ENCODE data around the gene PLG. TPM values are rescaled to one million over a fixed set of nuclear protein-coding genes. Genes with fewer than 3 reads are reported as not detected.
"Not testable (repeated sequence)": the region's sequence is repeated elsewhere in the genome, so short reads cannot be mapped to it uniquely, and the experiment has no call there.

Gene PLG
- total RNA-seq, 1 donor from 2014 or later: 0.58 TPM

GRCh38 chr6:160695622-160696021 lies 6.4 kb upstream of the PLG start:
- intact Hi-C loops (cut with DNase I); ATAC-seq; DNase-seq (ENCODE audit: low spot score): not testable (repeated sequence)

DNA sequence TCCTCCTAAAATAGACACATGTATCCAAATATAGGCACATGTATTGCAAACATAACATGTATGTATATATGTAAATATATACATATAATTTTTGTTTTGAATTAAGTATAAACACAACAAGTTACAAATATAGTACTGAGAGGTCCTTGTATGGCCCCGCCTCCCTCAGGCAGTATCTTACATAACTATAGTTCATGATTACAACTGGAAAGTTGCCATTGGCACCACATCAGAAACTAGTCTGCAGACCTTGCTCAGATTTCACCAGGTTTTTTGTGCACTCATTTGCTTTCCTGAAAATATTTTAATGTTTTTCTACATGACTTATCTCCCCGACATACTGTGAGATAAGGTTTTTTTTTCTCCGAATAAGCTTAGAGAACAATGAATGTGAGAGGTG lies 5.2 kb upstream of the PLG start:
- intact Hi-C loops (cut with DNase I); ATAC-seq: not testable (repeated sequence)

DNA sequence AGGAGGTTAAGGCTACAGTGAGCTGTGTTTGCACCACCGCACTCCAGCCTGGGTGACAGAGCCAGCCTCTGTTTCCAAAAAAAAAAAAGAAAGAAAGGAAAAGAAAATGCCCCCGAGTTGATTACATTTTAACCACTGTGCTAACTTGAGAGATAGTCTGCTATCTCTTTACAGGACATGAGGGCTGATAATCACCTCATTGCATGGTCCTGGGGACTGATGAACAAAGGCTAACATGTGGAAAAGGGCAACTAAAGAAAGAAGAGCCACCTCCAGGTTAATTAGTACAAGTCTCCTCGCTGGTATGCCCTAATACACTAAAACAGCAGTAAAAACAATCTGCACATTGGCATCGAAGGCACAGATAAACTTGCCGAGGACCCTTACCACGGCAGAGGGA lies 4.2 kb upstream of the PLG start:
- DNase-seq (ENCODE audit: low spot score) (no peak), ATAC-seq (no peak)
- intact Hi-C loops (cut with DNase I): no loop called here

More for the DNA sequence above, 5.2 kb upstream of the PLG start:
- not testable (repeated sequence) for DNase-seq (ENCODE audit: low spot score)

GRCh38 chr6:160704688-160705087 lies 2.6 kb downstream of the PLG start:
- DNase-seq (ENCODE audit: low spot score); intact Hi-C loops (cut with DNase I); ATAC-seq: not testable (repeated sequence)

- DNase-seq (ENCODE audit: low spot score); ATAC-seq; intact Hi-C loops (cut with DNase I): not testable (repeated sequence)
Observed at GRCh38 chr6:160708993-160709392, 6.9 kb downstream of the PLG start.

GRCh38 chr6:160714731-160715316 lies 12.8 kb downstream of the PLG start:
- DNase-seq (ENCODE audit: low spot score): no peak
- intact Hi-C loops (cut with DNase I): no loop called here
- ATAC-seq: no peak

DNA sequence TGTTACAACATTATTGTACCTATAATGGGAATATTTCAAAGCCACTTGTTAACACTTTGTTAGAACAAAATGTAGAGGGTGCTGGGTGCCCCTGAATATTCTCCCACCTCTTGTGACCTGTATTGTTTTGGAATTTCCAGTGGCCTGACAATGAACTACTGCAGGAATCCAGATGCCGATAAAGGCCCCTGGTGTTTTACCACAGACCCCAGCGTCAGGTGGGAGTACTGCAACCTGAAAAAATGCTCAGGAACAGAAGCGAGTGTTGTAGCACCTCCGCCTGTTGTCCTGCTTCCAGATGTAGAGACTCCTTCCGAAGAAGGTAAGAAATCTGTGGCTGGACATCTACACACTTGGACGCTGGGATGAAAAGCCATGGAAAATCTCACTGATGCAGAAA lies 28.9 kb downstream of the PLG start:
- no peak for ATAC-seq
- intact Hi-C loops (cut with DNase I): no loop called here

DNA sequence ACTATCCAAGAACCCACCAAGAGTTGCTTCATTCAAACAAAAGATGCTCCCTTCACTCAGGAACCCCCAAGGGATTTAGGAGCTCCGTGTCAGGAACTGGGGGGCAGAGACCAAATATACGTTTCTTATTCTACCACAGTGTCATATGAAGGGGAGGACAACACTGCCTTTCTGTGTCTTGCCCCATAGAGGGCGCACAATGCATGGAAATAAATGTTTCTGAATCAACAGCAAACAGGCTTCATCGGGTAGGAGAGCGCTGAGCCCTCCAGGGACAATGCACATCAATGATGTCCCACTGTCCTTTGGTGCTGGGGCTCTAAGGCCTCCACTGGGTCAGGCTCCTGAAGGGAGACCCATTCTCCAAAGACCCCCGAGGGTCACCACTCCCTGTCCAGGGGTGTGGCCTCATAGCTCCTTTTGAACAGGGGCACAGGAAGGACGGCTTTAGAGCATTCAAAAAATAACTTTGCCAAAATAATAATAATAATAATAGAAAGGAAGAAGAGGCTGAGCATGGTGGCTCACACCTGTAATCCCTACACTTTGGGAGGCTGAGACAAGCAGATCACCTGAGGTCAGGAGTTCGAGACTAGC lies 31.1 kb downstream of the PLG start:
- DNase-seq (ENCODE audit: low spot score) (peak; percentile 60), ATAC-seq (peak; percentile 55)
- intact Hi-C loops (cut with DNase I): no loop called here

More for the DNA sequence above, 28.9 kb downstream of the PLG start:
- no peak for DNase-seq (ENCODE audit: low spot score)

GRCh38 chr6:160734627-160735026 lies 32.6 kb downstream of the PLG start:
- DNase-seq (ENCODE audit: low spot score): no peak
- intact Hi-C loops (cut with DNase I): no loop called here
- no peak for ATAC-seq

GRCh38 chr6:160735523-160735922 lies 33.5 kb downstream of the PLG start:
- no peak for ATAC-seq
- DNase-seq (ENCODE audit: low spot score): no peak
- intact Hi-C loops (cut with DNase I): no loop called here

- DNase-seq (ENCODE audit: low spot score) (no peak), ATAC-seq (no peak)
- intact Hi-C loops (cut with DNase I): no loop called here
Observed at GRCh38 chr6:160737934-160738333, 35.9 kb downstream of the PLG start.

- DNase-seq (ENCODE audit: low spot score): no peak
- no peak for ATAC-seq
- intact Hi-C loops (cut with DNase I): no loop called here
Observed at GRCh38 chr6:160739955-160740354, 37.9 kb downstream of the PLG start.

GRCh38 chr6:160741012-160741411 lies 39.0 kb downstream of the PLG start:
- ATAC-seq; DNase-seq (ENCODE audit: low spot score); intact Hi-C loops (cut with DNase I): not testable (repeated sequence)

- ATAC-seq (no peak), DNase-seq (ENCODE audit: low spot score) (no peak)
- intact Hi-C loops (cut with DNase I): no loop called here
Observed at GRCh38 chr6:160742090-160742489, 40.0 kb downstream of the PLG start.

DNA sequence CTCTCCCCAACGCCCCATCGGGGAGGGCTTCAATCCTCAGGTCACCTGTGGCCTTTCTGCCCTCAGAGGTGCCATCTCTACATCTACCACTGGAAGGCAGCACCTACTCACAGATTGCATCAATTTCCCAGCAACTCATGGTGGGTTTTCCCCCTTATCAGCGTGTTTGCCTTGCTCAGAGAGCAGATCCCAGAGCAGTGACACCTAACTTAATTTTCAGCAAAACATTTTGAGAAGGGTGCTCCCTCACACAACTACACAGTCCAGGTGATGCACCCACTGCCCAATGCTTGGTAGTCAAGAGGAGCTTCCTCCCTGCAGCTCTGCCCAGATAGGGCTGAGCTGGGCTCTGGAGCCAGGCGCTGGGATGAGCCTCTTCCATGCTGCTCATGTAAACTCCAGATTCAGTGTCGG lies 48.2 kb downstream of the PLG start:
- ATAC-seq: no peak
- intact Hi-C loops (cut with DNase I): no loop called here
- no peak for DNase-seq (ENCODE audit: low spot score)

DNA sequence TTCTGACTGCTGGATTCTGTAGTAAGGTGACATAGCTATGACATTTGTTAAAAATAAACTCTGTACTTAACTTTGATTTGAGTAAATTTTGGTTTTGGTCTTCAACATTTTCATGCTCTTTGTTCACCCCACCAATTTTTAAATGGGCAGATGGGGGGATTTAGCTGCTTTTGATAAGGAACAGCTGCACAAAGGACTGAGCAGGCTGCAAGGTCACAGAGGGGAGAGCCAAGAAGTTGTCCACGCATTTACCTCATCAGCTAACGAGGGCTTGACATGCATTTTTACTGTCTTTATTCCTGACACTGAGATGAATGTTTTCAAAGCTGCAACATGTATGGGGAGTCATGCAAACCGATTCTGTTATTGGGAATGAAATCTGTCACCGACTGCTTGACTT lies 51.2 kb downstream of the PLG start:
- DNase-seq (ENCODE audit: low spot score); ATAC-seq; intact Hi-C loops (cut with DNase I): not testable (repeated sequence)

DNA sequence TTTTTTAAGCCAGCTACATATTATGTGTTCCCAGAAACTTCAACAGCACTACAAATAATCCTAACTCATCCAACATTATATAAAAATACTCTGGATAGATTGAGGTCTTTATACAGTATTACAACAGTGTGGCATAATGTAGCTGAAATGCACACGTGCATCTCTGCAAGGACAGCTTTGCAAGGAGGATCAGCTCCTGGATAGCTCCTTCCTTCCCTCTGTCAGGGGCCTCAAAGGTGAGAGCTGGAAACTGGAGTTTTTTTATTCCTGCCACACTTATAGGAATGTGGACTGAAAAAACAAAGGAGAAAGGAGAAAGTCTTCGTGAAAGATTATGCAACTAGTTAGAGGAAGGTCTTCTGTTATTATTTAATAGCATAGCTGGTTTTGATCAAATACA lies 53.1 kb downstream of the PLG start:
- ATAC-seq (no peak), DNase-seq (ENCODE audit: low spot score) (no peak)
- intact Hi-C loops (cut with DNase I): no loop called here

DNA sequence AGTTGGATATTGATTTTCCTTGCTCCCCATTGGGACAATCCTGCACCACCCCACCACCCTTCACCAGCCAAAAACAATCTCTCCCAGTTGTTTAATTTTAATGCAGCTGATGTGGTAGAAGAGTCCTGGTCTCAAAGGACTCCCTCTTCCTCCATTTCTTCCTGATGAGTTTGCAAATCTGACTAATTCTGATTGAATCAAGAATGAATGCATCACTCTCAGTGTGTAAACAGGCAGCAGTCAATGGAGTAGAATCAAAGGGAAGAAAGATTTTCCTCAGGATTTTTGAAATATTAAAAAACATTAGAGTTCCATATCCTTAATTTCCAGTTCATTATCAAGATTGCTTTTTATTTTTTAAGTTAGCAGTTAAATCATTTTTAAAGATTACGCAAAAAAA lies 54.0 kb downstream of the PLG start:
- no peak for DNase-seq (ENCODE audit: low spot score)
- intact Hi-C loops (cut with DNase I): no loop called here
- no peak for ATAC-seq

- ATAC-seq (no peak), DNase-seq (ENCODE audit: low spot score) (no peak)
- intact Hi-C loops (cut with DNase I): no loop called here
Observed at GRCh38 chr6:160756871-160757270, 54.8 kb downstream of the PLG start.

DNA sequence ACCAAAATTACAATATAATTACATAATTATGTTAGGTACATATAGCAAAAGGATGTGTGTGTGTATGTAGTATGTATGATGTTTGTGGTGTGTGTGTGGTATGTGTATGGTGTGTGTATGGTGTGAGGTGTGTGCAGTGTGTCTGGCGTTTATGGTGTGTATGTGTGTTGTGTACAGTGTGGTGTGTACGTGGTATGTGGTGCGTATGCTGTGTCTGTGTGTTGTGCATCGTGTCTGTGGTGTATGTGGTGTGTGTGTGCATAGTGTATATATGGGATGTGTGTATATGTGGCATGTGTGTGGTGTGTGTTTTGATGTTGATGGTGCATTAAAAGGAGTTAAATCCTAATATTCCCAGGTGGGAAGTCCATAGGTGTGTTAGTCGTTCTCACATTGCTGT lies 62.8 kb downstream of the PLG start:
- DNase-seq (ENCODE audit: low spot score): no peak
- intact Hi-C loops (cut with DNase I): no loop called here
- no peak for ATAC-seq

- DNase-seq (ENCODE audit: low spot score) (no peak), ATAC-seq (no peak)
- intact Hi-C loops (cut with DNase I): no loop called here
Observed at GRCh38 chr6:160765412-160765811, 63.4 kb downstream of the PLG start.
